Activated T-cell treated with anti-CD3 and anti-CD28 coated beads, Interleukin-2, amount 50 U/mL, for 4 hours (primary cell): Measurements from ENCODE around the gene TTLL5. TPM values are rescaled to one million over a fixed set of nuclear protein-coding genes. Genes with fewer than 3 reads are reported as not detected.

Experiments used
- ATAC-seq, 2 donors: fragments of 200-7000 bp; cut with Tn5 transposase; one replicate each; pipeline ENCODE4 v1.10.0; 2021
- DNase-seq: peaks from one replicate; pipeline ENCODE4 v3.0.0-alpha.2; 2020
- H3K27me3 Mint-ChIP-seq: one replicate; pipeline ENCODE4 v1.8.0; 2021; ENCODE audit warnings: low read depth, mixed read lengths
- H3K36me3 Mint-ChIP-seq: one replicate; pipeline ENCODE4 v1.8.0; 2022; ENCODE audit warnings: mixed read lengths; ENCODE audit not compliant: insufficient read depth
- H3K4me1 Mint-ChIP-seq: one replicate; pipeline ENCODE4 v1.8.0; 2021; ENCODE audit warnings: low read depth, mixed read lengths
- H3K4me3 Mint-ChIP-seq: one replicate; pipeline ENCODE4 v1.8.0; 2021; ENCODE audit warnings: mild to moderate bottlenecking, moderate library complexity, mixed read lengths
- H3K9me3 Mint-ChIP-seq: one replicate; pipeline ENCODE4 v1.8.0; 2021; ENCODE audit warnings: mixed read lengths
- total RNA-seq, 3 donors: library from RNA; stranded (reverse); gene quantifications; one replicate each; pipeline ENCODE4 v1.2.1, GENCODE V29; 2021

The TTLL5 gene
- total RNA-seq, 3 donors from 2014 or later = 21.1 to 25.0 (median 21.1) TPM

- H3K36me3 Mint-ChIP-seq = peaks cover 21% of the 10 kb centered on the region
- no peak for ATAC-seq
Observed at GRCh38 chr14:75826599-75826998, 165.6 kb downstream of the TTLL5 start.

GRCh38 chr14:75827331-75827730, 166.3 kb downstream of the TTLL5 start:
- H3K4me1 Mint-ChIP-seq = peaks cover 15% of the 10 kb centered on the region
- no peaks in the 10 kb centered on the region for H3K9me3 Mint-ChIP-seq
- no peaks in the 10 kb centered on the region for H3K27me3 Mint-ChIP-seq
- ATAC-seq = no peak
- no peak overlapping the region for H3K4me3 Mint-ChIP-seq
- no peak for DNase-seq
- H3K36me3 Mint-ChIP-seq = peaks cover 15% of the 10 kb centered on the region

More at GRCh38 chr14:75826599-75826998, 165.6 kb downstream of the TTLL5 start:
- no peaks in the 10 kb centered on the region for H3K27me3 Mint-ChIP-seq
- no peak for DNase-seq
- H3K4me1 Mint-ChIP-seq = peaks cover 8% of the 10 kb centered on the region
- H3K4me3 Mint-ChIP-seq = no peak overlapping the region
- no peaks in the 10 kb centered on the region for H3K9me3 Mint-ChIP-seq

DNA sequence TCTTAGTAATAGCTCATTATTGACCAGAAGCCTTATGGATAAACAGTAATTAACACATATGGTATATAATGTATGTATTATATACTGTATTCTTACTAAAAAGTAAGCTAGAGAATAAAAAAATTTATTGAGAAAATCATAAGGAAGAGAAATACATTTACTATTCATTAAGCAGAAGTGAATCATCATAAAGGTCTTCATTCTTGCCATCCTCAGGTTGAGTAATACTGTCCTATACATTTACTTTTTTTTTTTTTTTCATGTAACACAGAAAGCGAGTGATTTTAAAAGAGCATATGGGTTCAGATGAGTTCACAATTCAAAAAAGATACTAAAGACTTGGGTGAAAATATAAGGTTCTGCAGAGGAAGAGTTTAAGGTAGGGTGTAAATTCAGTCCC, 168.3 kb downstream of the TTLL5 start:
- DNase-seq = no peak
- no peaks in the 10 kb centered on the region for H3K9me3 Mint-ChIP-seq
- H3K4me1 Mint-ChIP-seq = peaks cover 22% of the 10 kb centered on the region
- H3K36me3 Mint-ChIP-seq = peaks cover 20% of the 10 kb centered on the region
- no peaks in the 10 kb centered on the region for H3K27me3 Mint-ChIP-seq
- no peak overlapping the region for H3K4me3 Mint-ChIP-seq
- no peak for ATAC-seq

DNA sequence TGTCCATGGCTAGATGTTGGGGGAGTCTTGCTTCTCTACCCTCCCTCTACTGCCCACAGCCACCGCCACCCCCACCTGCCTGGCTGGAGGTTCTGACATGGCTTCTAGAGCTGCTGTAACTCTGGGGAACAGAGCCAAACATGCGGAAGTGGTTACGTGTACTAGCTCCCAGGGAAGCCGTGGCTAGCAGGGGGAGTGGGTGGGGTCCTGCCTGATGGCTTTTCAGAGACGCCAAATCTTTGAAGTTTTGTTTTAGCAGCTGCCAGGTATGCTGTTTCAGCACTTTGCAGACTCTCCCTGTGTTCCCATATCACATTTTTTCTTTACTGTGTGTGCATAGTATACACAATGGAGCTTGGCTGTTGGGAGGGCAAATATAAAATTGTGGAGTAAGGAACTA, 170.4 kb downstream of the TTLL5 start:
- peak; percentile 13 for DNase-seq
- peaks cover 22% of the 10 kb centered on the region for H3K4me1 Mint-ChIP-seq
- ATAC-seq = peak in 1 of 2 donors; percentile 54
- peaks cover 23% of the 10 kb centered on the region for H3K36me3 Mint-ChIP-seq
- H3K9me3 Mint-ChIP-seq = no peaks in the 10 kb centered on the region
- H3K4me3 Mint-ChIP-seq = no peak overlapping the region
- H3K27me3 Mint-ChIP-seq = no peaks in the 10 kb centered on the region

- no peaks in the 10 kb centered on the region for H3K27me3 Mint-ChIP-seq
- no peaks in the 10 kb centered on the region for H3K9me3 Mint-ChIP-seq
- H3K4me1 Mint-ChIP-seq = peaks cover 22% of the 10 kb centered on the region
- DNase-seq = no peak
- no peak overlapping the region for H3K4me3 Mint-ChIP-seq
- peaks cover 23% of the 10 kb centered on the region for H3K36me3 Mint-ChIP-seq
- peak in 1 of 2 donors; percentile 43 for ATAC-seq
Observed at GRCh38 chr14:75831952-75832351, 170.9 kb downstream of the TTLL5 start.

GRCh38 chr14:75832621-75833297, 171.7 kb downstream of the TTLL5 start:
- H3K9me3 Mint-ChIP-seq = no peaks in the 10 kb centered on the region
- peaks cover 22% of the 10 kb centered on the region for H3K4me1 Mint-ChIP-seq
- no peak overlapping the region for H3K4me3 Mint-ChIP-seq
- no peaks in the 10 kb centered on the region for H3K27me3 Mint-ChIP-seq
- no peak for ATAC-seq
- DNase-seq = no peak
- H3K36me3 Mint-ChIP-seq = peaks cover 26% of the 10 kb centered on the region

- Mint-ChIP-seq H3K4me1 (peaks cover 22% of the 10 kb centered on the region), H3K4me3 (no peak overlapping the region), H3K9me3 (no peaks in the 10 kb centered on the region), H3K27me3 (no peaks in the 10 kb centered on the region), H3K36me3 (peaks cover 27% of the 10 kb centered on the region)
- DNase-seq = no peak
- no peak for ATAC-seq
Observed at GRCh38 chr14:75833326-75834020, 172.4 kb downstream of the TTLL5 start.

DNA sequence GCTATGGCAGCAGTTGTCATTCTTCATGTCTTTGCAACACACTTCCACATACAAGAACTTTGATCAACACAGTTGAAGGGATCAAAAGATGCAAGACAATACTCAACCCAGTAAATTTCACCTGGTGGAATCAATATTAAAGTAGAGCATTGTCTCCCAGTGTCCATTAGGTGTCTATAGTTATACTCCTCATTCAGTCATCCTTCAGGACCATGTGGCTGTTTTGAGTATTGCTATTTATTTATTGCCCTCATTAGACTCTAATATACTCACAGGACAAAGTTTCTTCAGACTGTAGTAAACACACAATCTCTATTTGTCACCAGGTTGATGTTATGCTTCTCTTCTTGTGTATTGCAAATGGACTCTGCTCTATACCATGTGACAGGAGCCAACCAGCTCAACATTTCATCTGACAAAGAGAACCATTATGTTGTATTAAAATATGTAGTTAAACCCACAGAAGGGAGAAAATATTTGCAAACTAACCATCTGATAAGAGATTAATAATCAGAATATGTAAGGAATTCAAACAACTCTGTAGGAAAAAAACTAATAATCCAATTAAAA, 174.2 kb downstream of the TTLL5 start:
- peaks cover 37% of the 10 kb centered on the region for H3K36me3 Mint-ChIP-seq
- H3K4me3 Mint-ChIP-seq = no peak overlapping the region
- H3K4me1 Mint-ChIP-seq = peaks cover 22% of the 10 kb centered on the region
- DNase-seq (no peak), ATAC-seq (no peak)
- H3K9me3 Mint-ChIP-seq = peaks cover 11% of the 10 kb centered on the region
- no peaks in the 10 kb centered on the region for H3K27me3 Mint-ChIP-seq

GRCh38 chr14:75835737-75836136, 174.7 kb downstream of the TTLL5 start:
- no peak for DNase-seq
- Mint-ChIP-seq H3K4me3 (no peak overlapping the region), H3K9me3 (peaks cover 11% of the 10 kb centered on the region), H3K27me3 (no peaks in the 10 kb centered on the region), H3K36me3 (peaks cover 37% of the 10 kb centered on the region), H3K4me1 (peaks cover 20% of the 10 kb centered on the region)
- no peak for ATAC-seq

GRCh38 chr14:75837151-75837787, 176.2 kb downstream of the TTLL5 start:
- Mint-ChIP-seq H3K27me3 (no peaks in the 10 kb centered on the region), H3K4me1 (peaks cover 8% of the 10 kb centered on the region), H3K4me3 (no peak overlapping the region), H3K36me3 (peaks cover 41% of the 10 kb centered on the region), H3K9me3 (peaks cover 11% of the 10 kb centered on the region)
- ATAC-seq (no peak), DNase-seq (no peak)

DNA sequence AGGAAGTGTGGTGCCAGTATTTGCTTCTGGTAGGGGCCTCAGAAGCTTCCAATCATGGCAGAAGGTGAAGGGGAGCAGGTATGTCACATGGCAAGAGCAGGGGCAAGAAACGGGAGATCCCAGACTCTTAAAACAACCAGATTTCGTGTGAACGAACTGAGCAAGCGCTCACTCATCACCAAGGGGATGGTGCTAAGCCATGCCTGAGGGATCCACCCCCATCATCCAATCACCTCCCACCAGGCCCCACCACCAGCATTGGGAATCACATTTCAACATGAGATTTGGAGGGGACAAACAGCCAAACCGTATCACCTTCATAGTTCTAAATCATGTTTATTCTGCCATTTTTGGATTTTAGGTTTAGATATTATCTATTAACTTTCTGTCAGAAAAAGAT, 179.9 kb downstream of the TTLL5 start:
- Mint-ChIP-seq H3K4me3 (no peak overlapping the region), H3K36me3 (peaks cover 25% of the 10 kb centered on the region), H3K9me3 (peaks cover 11% of the 10 kb centered on the region), H3K4me1 (no peaks in the 10 kb centered on the region), H3K27me3 (no peaks in the 10 kb centered on the region)
- no peak for ATAC-seq
- DNase-seq = no peak

DNA sequence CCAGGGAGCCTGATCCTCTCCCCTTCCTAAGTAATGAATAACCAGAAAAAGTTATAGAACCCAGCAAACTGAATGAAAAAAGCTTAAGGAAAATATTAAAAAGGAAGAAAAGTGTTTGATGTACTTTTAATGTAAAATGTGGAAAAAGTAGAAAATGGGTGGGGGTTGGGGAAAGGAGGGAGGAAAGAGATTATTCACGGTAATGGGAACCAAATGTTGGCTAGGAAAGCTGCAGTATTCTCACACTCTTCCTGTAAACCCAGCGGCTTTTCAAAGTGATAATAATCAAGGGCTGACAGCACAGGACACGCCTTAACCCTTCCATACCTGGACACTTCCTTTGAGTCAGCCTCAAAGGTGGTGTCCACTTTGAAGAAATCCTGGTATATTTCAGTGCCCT, 181.5 kb downstream of the TTLL5 start:
- Mint-ChIP-seq H3K27me3 (no peaks in the 10 kb centered on the region), H3K4me1 (no peaks in the 10 kb centered on the region), H3K4me3 (no peak overlapping the region), H3K36me3 (peaks cover 19% of the 10 kb centered on the region), H3K9me3 (peaks cover 11% of the 10 kb centered on the region)
- DNase-seq (no peak), ATAC-seq (no peak)

DNA sequence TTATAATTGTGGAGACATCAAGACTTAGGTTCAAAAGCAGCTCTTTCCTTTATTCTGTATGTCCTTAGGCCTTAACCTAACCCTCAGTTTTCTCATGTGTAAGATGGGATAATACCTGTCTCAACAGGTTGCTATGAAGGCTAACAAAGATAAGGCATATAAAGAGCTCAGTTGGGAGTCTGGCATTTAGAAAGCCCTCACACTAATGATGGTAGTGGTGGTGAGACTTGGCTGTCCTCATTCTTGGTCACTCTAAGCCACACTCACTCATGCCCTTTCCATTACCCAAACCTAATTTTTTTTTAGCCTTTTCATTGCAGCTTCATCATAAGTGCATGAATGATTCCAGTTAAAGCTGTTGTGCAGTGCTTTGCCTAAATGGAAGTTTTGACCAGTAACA, 183.4 kb downstream of the TTLL5 start:
- Mint-ChIP-seq H3K4me3 (no peak overlapping the region), H3K9me3 (peaks cover 3% of the 10 kb centered on the region), H3K36me3 (peaks cover 9% of the 10 kb centered on the region), H3K4me1 (no peaks in the 10 kb centered on the region), H3K27me3 (no peaks in the 10 kb centered on the region)
- ATAC-seq (no peak), DNase-seq (no peak)

GRCh38 chr14:75845136-75845804, 184.2 kb downstream of the TTLL5 start:
- Mint-ChIP-seq H3K9me3 (no peaks in the 10 kb centered on the region), H3K4me1 (no peaks in the 10 kb centered on the region), H3K27me3 (no peaks in the 10 kb centered on the region), H3K4me3 (no peak overlapping the region), H3K36me3 (peaks cover 4% of the 10 kb centered on the region)
- no peak for ATAC-seq
- DNase-seq = no peak
